Measurements from ENCODE around the gene EIF4G3. TPM values are rescaled to one million over a fixed set of nuclear protein-coding genes. Genes with fewer than 3 reads are reported as not detected.

Gene EIF4G3
- polyA plus RNA-seq, 1 of the 3 experiments (the other 2 are of a cell fraction) = 32.0 TPM

DNA sequence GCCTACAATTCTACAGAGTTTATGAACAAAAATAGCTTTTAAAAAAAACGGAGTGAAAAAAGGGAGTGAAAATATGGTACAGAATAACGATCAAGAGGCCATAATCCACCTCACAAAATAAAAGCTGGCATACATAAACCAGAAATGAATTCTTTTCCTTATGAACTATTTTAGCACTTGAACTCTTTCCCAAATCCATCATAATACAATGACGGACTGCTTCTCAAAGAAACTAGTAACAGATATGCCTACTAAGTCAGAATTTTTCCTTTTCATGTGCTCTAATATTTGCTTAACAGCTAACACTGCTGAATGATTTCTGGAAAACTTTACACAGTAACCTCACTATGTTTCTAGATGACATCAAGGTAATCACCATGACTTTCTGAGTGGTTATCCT, 144.0 kb downstream of the EIF4G3 start:
- no peak for DNase-seq
- H3K4me2 ChIP-seq = no peak overlapping the region
- H3K27ac ChIP-seq (ENCODE audit: low read depth in 2 of 2, low read length in 1 of 2) = no peak overlapping the region; a peak in 1 of 4 replicates
- peaks cover 0 to 16% of the 10 kb centered on the region in 2 experiments; a peak in 2 of 4 replicates for H3K4me1 ChIP-seq (ENCODE audit: control insufficient read depth in 1 of 2, insufficient read depth in 2 of 2, low read depth in 1 of 2, low read length in 1 of 2)
- 82% methylated on average over 3 of the region's 3 CpGs for WGBS (ENCODE audit: low lambda C conversion rate)
- no peak overlapping the region for H2AFZ ChIP-seq (ENCODE audit: low read depth)
- ChIA-PET CTCF (interaction anchor here (1.3 kb wide), 1 partner anchor 10 kb away, joined by 5 read pairs; no protein-coding TSS in a partner anchor), POLR2A (no interaction called here)
- H3K27me3 ChIP-seq (ENCODE audit: insufficient read depth) = no peaks in the 10 kb centered on the region
- H3K79me2 ChIP-seq (ENCODE audit: insufficient read depth) = peaks cover 87% of the 10 kb centered on the region
- peaks cover 7% of the 10 kb centered on the region for H4K20me1 ChIP-seq (ENCODE audit: insufficient read depth)
- no peaks in the 10 kb centered on the region for H3K9me2 ChIP-seq
- H3K9ac ChIP-seq = no peak overlapping the region
- no peaks in the 10 kb centered on the region for H3K36me3 ChIP-seq (replicated peaks in 1 of 2; ENCODE audit: control insufficient read depth in 1 of 2, insufficient read depth in 2 of 2, low read length in 1 of 2)
- no peak overlapping the region for H3K4me3 ChIP-seq (ENCODE audit: low read depth in 2 of 2, low read length in 1 of 2)
- no peaks in the 10 kb centered on the region for H3K9me3 ChIP-seq
- peaks cover 9% of the 10 kb centered on the region for H3F3A ChIP-seq (replicated peaks; ENCODE audit: insufficient read depth)
- TF ChIP-seq TCF12 (IDR thresholded peaks at IDR 0.05) (no peak), POLR2AphosphoS5 (IDR thresholded peaks at IDR 0.05; ENCODE audit: low read depth, low read length) (no peak), JUND (IDR thresholded peaks at IDR 0.05) (no peak), NFIC (IDR thresholded peaks at IDR 0.05; ENCODE audit: borderline replicate concordance) (no peak), FOSL2 (IDR thresholded peaks at IDR 0.05; ENCODE audit: borderline replicate concordance, low read depth) (no peak), RXRA (IDR thresholded peaks at IDR 0.05; ENCODE audit: borderline replicate concordance, low read depth) (no peak), CHD2 (IDR thresholded peaks at IDR 0.05; ENCODE audit: low read length, partially characterized antibody) (no peak), NRF1 (IDR thresholded peaks at IDR 0.05; ENCODE audit: low read depth, low read length) (no peak), GABPA (IDR thresholded peaks at IDR 0.05; ENCODE audit: low read depth) (no peak), EZH2phosphoT487 (IDR thresholded peaks at IDR 0.05; ENCODE audit: borderline replicate concordance, low read depth) (no peak), TEAD4 (IDR thresholded peaks at IDR 0.05; ENCODE audit: borderline replicate concordance, insufficient read depth) (no peak), TAF1 (IDR thresholded peaks at IDR 0.05; ENCODE audit: borderline replicate concordance, low read depth, low read length) (no peak), FOXJ3 (CRISPR knock-in tag; IDR thresholded peaks at IDR 0.05) (no peak)
- TF ChIP-seq, protein P1, sequence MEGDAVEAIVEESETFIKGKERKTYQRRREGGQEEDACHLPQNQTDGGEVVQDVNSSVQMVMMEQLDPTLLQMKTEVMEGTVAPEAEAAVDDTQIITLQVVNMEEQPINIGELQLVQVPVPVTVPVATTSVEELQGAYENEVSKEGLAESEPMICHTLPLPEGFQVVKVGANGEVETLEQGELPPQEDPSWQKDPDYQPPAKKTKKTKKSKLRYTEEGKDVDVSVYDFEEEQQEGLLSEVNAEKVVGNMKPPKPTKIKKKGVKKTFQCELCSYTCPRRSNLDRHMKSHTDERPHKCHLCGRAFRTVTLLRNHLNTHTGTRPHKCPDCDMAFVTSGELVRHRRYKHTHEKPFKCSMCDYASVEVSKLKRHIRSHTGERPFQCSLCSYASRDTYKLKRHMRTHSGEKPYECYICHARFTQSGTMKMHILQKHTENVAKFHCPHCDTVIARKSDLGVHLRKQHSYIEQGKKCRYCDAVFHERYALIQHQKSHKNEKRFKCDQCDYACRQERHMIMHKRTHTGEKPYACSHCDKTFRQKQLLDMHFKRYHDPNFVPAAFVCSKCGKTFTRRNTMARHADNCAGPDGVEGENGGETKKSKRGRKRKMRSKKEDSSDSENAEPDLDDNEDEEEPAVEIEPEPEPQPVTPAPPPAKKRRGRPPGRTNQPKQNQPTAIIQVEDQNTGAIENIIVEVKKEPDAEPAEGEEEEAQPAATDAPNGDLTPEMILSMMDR (IDR thresholded peaks at IDR 0.05) = no peak
- TF ChIP-seq, protein P2, sequence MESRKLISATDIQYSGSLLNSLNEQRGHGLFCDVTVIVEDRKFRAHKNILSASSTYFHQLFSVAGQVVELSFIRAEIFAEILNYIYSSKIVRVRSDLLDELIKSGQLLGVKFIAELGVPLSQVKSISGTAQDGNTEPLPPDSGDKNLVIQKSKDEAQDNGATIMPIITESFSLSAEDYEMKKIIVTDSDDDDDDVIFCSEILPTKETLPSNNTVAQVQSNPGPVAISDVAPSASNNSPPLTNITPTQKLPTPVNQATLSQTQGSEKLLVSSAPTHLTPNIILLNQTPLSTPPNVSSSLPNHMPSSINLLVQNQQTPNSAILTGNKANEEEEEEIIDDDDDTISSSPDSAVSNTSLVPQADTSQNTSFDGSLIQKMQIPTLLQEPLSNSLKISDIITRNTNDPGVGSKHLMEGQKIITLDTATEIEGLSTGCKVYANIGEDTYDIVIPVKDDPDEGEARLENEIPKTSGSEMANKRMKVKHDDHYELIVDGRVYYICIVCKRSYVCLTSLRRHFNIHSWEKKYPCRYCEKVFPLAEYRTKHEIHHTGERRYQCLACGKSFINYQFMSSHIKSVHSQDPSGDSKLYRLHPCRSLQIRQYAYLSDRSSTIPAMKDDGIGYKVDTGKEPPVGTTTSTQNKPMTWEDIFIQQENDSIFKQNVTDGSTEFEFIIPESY (IDR thresholded peaks at IDR 0.05; ENCODE audit: borderline replicate concordance, low read depth) = no peak
- TF ChIP-seq, protein P3, sequence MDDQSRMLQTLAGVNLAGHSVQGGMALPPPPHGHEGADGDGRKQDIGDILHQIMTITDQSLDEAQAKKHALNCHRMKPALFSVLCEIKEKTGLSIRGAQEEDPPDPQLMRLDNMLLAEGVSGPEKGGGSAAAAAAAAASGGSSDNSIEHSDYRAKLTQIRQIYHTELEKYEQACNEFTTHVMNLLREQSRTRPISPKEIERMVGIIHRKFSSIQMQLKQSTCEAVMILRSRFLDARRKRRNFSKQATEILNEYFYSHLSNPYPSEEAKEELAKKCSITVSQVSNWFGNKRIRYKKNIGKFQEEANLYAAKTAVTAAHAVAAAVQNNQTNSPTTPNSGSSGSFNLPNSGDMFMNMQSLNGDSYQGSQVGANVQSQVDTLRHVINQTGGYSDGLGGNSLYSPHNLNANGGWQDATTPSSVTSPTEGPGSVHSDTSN (IDR thresholded peaks at IDR 0.05) = no peak
- TF ChIP-seq, protein P4, sequence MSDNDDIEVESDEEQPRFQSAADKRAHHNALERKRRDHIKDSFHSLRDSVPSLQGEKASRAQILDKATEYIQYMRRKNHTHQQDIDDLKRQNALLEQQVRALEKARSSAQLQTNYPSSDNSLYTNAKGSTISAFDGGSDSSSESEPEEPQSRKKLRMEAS (IDR thresholded peaks at IDR 0.05; ENCODE audit: low read depth) = no peak
- TF ChIP-seq, protein P5, sequence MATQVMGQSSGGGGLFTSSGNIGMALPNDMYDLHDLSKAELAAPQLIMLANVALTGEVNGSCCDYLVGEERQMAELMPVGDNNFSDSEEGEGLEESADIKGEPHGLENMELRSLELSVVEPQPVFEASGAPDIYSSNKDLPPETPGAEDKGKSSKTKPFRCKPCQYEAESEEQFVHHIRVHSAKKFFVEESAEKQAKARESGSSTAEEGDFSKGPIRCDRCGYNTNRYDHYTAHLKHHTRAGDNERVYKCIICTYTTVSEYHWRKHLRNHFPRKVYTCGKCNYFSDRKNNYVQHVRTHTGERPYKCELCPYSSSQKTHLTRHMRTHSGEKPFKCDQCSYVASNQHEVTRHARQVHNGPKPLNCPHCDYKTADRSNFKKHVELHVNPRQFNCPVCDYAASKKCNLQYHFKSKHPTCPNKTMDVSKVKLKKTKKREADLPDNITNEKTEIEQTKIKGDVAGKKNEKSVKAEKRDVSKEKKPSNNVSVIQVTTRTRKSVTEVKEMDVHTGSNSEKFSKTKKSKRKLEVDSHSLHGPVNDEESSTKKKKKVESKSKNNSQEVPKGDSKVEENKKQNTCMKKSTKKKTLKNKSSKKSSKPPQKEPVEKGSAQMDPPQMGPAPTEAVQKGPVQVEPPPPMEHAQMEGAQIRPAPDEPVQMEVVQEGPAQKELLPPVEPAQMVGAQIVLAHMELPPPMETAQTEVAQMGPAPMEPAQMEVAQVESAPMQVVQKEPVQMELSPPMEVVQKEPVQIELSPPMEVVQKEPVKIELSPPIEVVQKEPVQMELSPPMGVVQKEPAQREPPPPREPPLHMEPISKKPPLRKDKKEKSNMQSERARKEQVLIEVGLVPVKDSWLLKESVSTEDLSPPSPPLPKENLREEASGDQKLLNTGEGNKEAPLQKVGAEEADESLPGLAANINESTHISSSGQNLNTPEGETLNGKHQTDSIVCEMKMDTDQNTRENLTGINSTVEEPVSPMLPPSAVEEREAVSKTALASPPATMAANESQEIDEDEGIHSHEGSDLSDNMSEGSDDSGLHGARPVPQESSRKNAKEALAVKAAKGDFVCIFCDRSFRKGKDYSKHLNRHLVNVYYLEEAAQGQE (IDR thresholded peaks at IDR 0.05; ENCODE audit: low read depth, low read length) = no peak
